K562 (cell line): ENCODE measurements around the gene C1QTNF6. TPM values are rescaled to one million over a fixed set of nuclear protein-coding genes. Genes with fewer than 3 reads are reported as not detected.

Experiments used
- ATAC-seq: fragments of 200-7000 bp; cut with Tn5 transposase; 3 replicates; pipeline ENCODE4 v1.9.1; 2020; ENCODE audit warnings: moderate library complexity
- BruUV-seq: library from RNA; stranded (reverse); fragments of 400-500 nt; replicated peaks from 2 replicates; lab custom pipeline; 2021; lab: Mats Ljungman, UMichigan
- CTCF ChIA-PET: fragments of 300-600 bp; formaldehyde crosslinking; extraction: SDS; loops from one replicate; lab custom pipeline; 2021; ENCODE audit warnings: low intra/inter-chr PET ratio; lab: Yijun Ruan, JAX
- POLR2A ChIA-PET: fragments of 300-600, 350-650 bp; sonication (Branson Sonifier 250); formaldehyde crosslinking; extraction: SDS; loops from one replicate; lab custom pipeline; 2021; ENCODE audit warnings: antibody characterized with exemption, inconsistent platforms; lab: Yijun Ruan, JAX
- DNase-seq, 4 experiments: peaks; one replicate each; pipeline versions ENCODE4 v3.0.0 to v3.0.0-alpha.2; 2011 to 2018; ENCODE audit warnings: low spot score in 3 of 4, mixed read lengths in 3 of 4; ENCODE audit errors: extremely low read depth in 1 of 4
- FAIRE-seq: peaks from 2 replicates; lab custom pipeline; 2011; peaks lifted over from hg19 to GRCh38; lab: Jason Lieb, UNC
- H2AFZ ChIP-seq: 2 replicates; pipeline ENCODE4 v1.6.0; 2011; ENCODE audit warnings: low read depth, low read length, control low read depth, inconsistent platforms
- H3K27ac ChIP-seq: fragments of 200-600 bp; 3 replicates; pipeline ENCODE4 v1.8.0; 2011; ENCODE audit warnings: low read depth, mild to moderate bottlenecking, control low read depth, inconsistent platforms, low read length, moderate library complexity, mixed read lengths; ENCODE audit errors: extremely low read depth
- H3K27me3 ChIP-seq, 2 experiments: fragments of 300-600 bp in 1 of 2; 2 replicates in 1 of 2; 3 replicates in 1 of 2; pipeline versions ENCODE4 v1.6.0 to v1.8.0; 2011; ENCODE audit warnings: inconsistent platforms in 2 of 2, low read length in 2 of 2, mild to moderate bottlenecking in 1 of 2, mixed read lengths in 1 of 2, moderate library complexity in 1 of 2; ENCODE audit not compliant: control insufficient read depth in 2 of 2, insufficient read depth in 2 of 2
- H3K36me3 ChIP-seq: fragments of 300-600 bp; 3 replicates; pipeline ENCODE4 v1.8.0; 2011; ENCODE audit warnings: mild to moderate bottlenecking, low read length, inconsistent platforms; ENCODE audit not compliant: control insufficient read depth, insufficient read depth
- H3K4me1 ChIP-seq, 2 experiments: fragments of 200-600 bp in 1 of 2; replicated peaks in 1 of 2; 2 replicates in 1 of 2; 3 replicates in 1 of 2; pipeline versions ENCODE4 v1.5.1 to v1.8.0; 2011; ENCODE audit warnings: inconsistent platforms in 2 of 2, low read length in 2 of 2, mild to moderate bottlenecking in 1 of 2, mixed read lengths in 1 of 2, moderate library complexity in 1 of 2; ENCODE audit not compliant: control insufficient read depth in 2 of 2, insufficient read depth in 2 of 2
- H3K4me2 ChIP-seq: 2 replicates; pipeline ENCODE4 v1.6.1; 2011; ENCODE audit warnings: low read length, control low read depth, inconsistent platforms, mixed read lengths; ENCODE audit not compliant: insufficient read depth
- H3K4me3 ChIP-seq: fragments of 200-600 bp; sonication (generic), shearing (Covaris generic); 2 replicates; pipeline ENCODE4 v1.5.1; 2016; ENCODE audit warnings: control low read depth, inconsistent platforms
- H3K79me2 ChIP-seq: fragments of 200-600 bp; 3 replicates; pipeline ENCODE4 v1.8.0; 2011; ENCODE audit warnings: low read length, inconsistent platforms; ENCODE audit not compliant: control insufficient read depth, insufficient read depth
- H3K9ac ChIP-seq, 2 experiments: 2 replicates each; pipeline versions ENCODE4 v1.6.0 to v1.6.1; 2011; ENCODE audit warnings: low read depth in 2 of 2, low read length in 2 of 2, control low read depth in 1 of 2, inconsistent platforms in 1 of 2, mild to moderate bottlenecking in 1 of 2, mixed read lengths in 1 of 2; ENCODE audit not compliant: insufficient read depth in 1 of 2
- H3K9me1 ChIP-seq: one replicate; pipeline ENCODE4 v1.6.0; 2011; ENCODE audit warnings: inconsistent platforms, mild to moderate bottlenecking, low read length, moderate library complexity; ENCODE audit not compliant: control insufficient read depth, insufficient read depth
- H3K9me3 ChIP-seq: replicated peaks from 2 replicates; pipeline ENCODE4 v1.5.1; 2011; ENCODE audit warnings: low read depth, low read length, inconsistent platforms; ENCODE audit not compliant: control insufficient read depth, insufficient read depth
- H4K20me1 ChIP-seq: replicated peaks from 2 replicates; pipeline ENCODE4 v1.6.1; 2011; ENCODE audit warnings: low read length, inconsistent platforms, mixed read lengths; ENCODE audit not compliant: control insufficient read depth, insufficient read depth
- CC2D1A ChIP-seq: fragments of 450-650 bp; IDR thresholded peaks from 2 replicates; pipeline ENCODE4 v1.6.1; 2017; ENCODE audit warnings: mild to moderate bottlenecking
- MCM2 ChIP-seq: fragments of 450-650 bp; IDR thresholded peaks from 2 replicates; pipeline ENCODE4 v1.6.1; 2017; ENCODE audit warnings: low read depth, mild to moderate bottlenecking
- MED1 ChIP-seq: sonication (generic); formaldehyde crosslinking; IDR thresholded peaks from 2 replicates; pipeline ENCODE4 v1.8.1; 2023; ENCODE audit warnings: missing genetic modification reagents, borderline replicate concordance
- MIER1 ChIP-seq: fragments of 450-650 bp; IDR thresholded peaks from 2 replicates; pipeline ENCODE4 v1.6.1; 2016; ENCODE audit warnings: antibody characterized with exemption, mild to moderate bottlenecking, low read depth
- NCOA2 ChIP-seq, 2 experiments: fragments of 450-650 bp; IDR thresholded peaks; 2 replicates each; pipeline ENCODE4 v1.6.1; 2018; ENCODE audit warnings: mild to moderate bottlenecking in 2 of 2, moderate library complexity in 1 of 2; ENCODE audit not compliant: partially characterized antibody in 2 of 2
- NELFE ChIP-seq: IDR thresholded peaks from 2 replicates; pipeline ENCODE4 v1.6.1; 2011; ENCODE audit warnings: mild to moderate bottlenecking; ENCODE audit not compliant: insufficient read depth, insufficient read length
- RHOXF2B ChIP-seq: fragments of 250-450 bp; sonication (Bioruptor Pico); conservative IDR thresholded peaks from 2 replicates; pipeline ENCODE4 v1.5.1; 2021
- SMARCA5 ChIP-seq: fragments of 450-650 bp; IDR thresholded peaks from 2 replicates; pipeline ENCODE4 v1.6.1; 2016
- SMC3 ChIP-seq: conservative IDR thresholded peaks from 2 replicates; pipeline ENCODE4 v1.6.1; 2011; ENCODE audit warnings: low read depth, low read length, improper control_type of control experiment; ENCODE audit not compliant: insufficient read depth
- SPI1 ChIP-seq: IDR thresholded peaks from 2 replicates; pipeline ENCODE4 v1.6.1; 2011; ENCODE audit warnings: low read depth, low read length, control low read depth, borderline replicate concordance
- TEAD4 ChIP-seq, 2 experiments: sonication (generic) in 1 of 2; formaldehyde crosslinking in 1 of 2; IDR thresholded peaks; 2 replicates each; pipeline versions ENCODE4 v1.6.1 to v1.8.0; 2012 to 2022; ENCODE audit warnings: borderline replicate concordance in 1 of 2, inconsistent platforms in 1 of 2, low read length in 1 of 2, mild to moderate bottlenecking in 1 of 2, missing genetic modification reagents in 1 of 2
- TFAM ChIP-seq: fragments of 250-450 bp; sonication (Bioruptor Pico); conservative IDR thresholded peaks from 2 replicates; pipeline ENCODE4 v1.5.0; 2021; ENCODE audit warnings: mild to moderate bottlenecking, moderate library complexity
- ZNF695 ChIP-seq: fragments of 450-650 bp; formaldehyde crosslinking; IDR thresholded peaks from 2 replicates; pipeline ENCODE4 v1.4.0; 2020; ENCODE audit warnings: mild to moderate bottlenecking, moderate library complexity
- WGBS: fragments of 100-300 bp; shearing (Covaris generic); methylation state at CpG from one replicate; pipeline ENCODE4 v1.1.6; 2016; ENCODE audit warnings: low coverage, mixed read lengths; ENCODE audit not compliant: insufficient coverage; ENCODE audit errors: missing lambda C conversion rate; 5-methylcytosine and 5-hydroxymethylcytosine counted together
- in situ Hi-C: fragments of 300-500 bp; cut with MboI; formaldehyde crosslinking; loops from 4 replicates; pipeline ENCODE4 v1.15.0; 2018; ENCODE audit warnings: inconsistent platforms, mixed read lengths
- intact Hi-C: fragments of 100-400 bp; cut with micrococcal nuclease; formaldehyde crosslinking; loops from 2 replicates; pipeline ENCODE4 v1.14.2; 2022
- polyA plus RNA-seq, 8 experiments: library from polyadenylated mRNA; depleted of rRNA in 4 of 8; stranded (reverse) in 5 of 8; unstranded in 3 of 8; fragments of >200 nt; fragmentation: Nextera tagmentation in 2 of 8; fragmentation: Illumina TruSeq in 1 of 8; extraction: Ambion mirVana in 2 of 8; extraction: Trizol in 1 of 8; gene quantifications; 2 replicates each; pipeline versions ENCODE4 v1.2.1 to v1.2.3, GENCODE V29; 2011 to 2014; ENCODE audit warnings: inconsistent platforms in 1 of 8, missing spikeins in 1 of 8
- total RNA-seq, 7 experiments: library from RNA; depleted of rRNA in 6 of 7; stranded (reverse); fragments of >200 nt in 6 of 7; fragmentation: Illumina TruSeq in 2 of 7; extraction: Trizol in 2 of 7; gene quantifications; 2 replicates each; pipeline versions ENCODE4 v1.2.1 to v1.2.3, GENCODE V29; 2011 to 2021; ENCODE audit warnings: low replicate concordance in 1 of 7
- TF ChIP-seq, protein P1 (sequence below): IDR thresholded peaks from 2 replicates; pipeline ENCODE4 v1.6.1; 2011; ENCODE audit not compliant: insufficient read length; ENCODE audit errors: extremely low read depth

Gene C1QTNF6
- total and polyA plus RNA-seq, 9 of the 15 experiments (the other 6 are each of a cell fraction or from before 2014, with no cell fraction given), result 0.18 to 0.92 (median 0.55) TPM

DNA sequence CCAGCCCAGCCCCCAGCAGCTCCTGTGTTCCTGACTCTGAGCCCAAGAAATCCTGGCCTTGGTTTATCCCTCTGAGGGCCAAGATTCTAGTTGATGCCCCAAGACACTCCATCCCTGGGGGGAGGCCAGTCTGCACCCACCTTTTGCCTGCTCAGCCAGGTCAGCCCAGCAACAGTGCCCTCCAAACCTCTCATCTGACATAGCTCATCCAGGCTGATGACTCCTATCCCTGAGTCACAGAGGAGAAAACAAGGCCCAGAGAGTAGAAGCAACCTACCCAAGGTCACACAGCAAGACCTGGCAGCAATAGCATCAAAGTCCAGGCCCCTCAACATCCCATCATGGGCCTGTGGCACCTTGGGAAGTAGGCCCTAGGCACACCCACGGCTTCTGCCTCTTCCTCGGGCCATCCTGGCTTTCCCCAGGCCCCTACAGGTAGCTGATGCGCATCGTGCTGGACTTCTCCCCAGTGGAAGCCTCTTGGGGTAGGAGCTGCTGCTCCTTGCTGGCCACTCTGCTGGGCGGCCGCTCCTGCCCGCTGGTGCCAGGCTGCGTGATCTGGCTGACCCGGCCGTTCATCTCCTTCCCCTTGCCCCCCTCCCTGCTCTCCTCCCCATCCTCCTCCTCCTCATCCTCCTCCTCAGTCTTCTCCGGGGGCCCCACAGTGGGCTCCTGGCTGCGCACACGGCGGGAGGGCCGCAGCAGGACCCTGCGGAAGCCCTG is 18.2 kb upstream of the C1QTNF6 start:
- ChIA-PET POLR2A (no interaction called here), CTCF (no interaction called here)
- FAIRE-seq (no peak), ATAC-seq (no peak), DNase-seq (no peak)
- no peak overlapping the region for H3K27ac ChIP-seq
- H3K4me2 ChIP-seq, result no peak overlapping the region
- H2AFZ ChIP-seq, result no peak overlapping the region
- H3K36me3 ChIP-seq, result no peaks in the 10 kb centered on the region
- no peaks in the 10 kb centered on the region for H3K9me3 ChIP-seq
- in situ Hi-C loops, result no loop called here
- no peaks in the 10 kb centered on the region for H3K79me2 ChIP-seq
- peaks cover 0 to 22% of the 10 kb centered on the region in 2 experiments; a peak in 3 of 5 replicates for H3K4me1 ChIP-seq
- intact Hi-C loops, result no loop called here
- no peak overlapping the region for H3K4me3 ChIP-seq
- H3K9me1 ChIP-seq, result no peaks in the 10 kb centered on the region
- H3K9ac ChIP-seq, result no peak overlapping the region
- no TSS peak for BruUV-seq
- 41% methylated on average over 9 of the region's 16 CpGs for WGBS
- no peaks in the 10 kb centered on the region for H4K20me1 ChIP-seq
- TF ChIP-seq MED1 (CRISPR knock-in tag) (no peak), SMARCA5 (no peak), TFAM (CRISPR knock-in tag) (no peak), TEAD4 (IDR thresholded peaks at IDR 0.05; ENCODE audit: low read length) (no peak), TEAD4 (CRISPR knock-in tag; IDR thresholded peaks at IDR 0.05; ENCODE audit: borderline replicate concordance) (no peak), MIER1 (no peak), NELFE (no peak), RHOXF2B (CRISPR knock-in tag) (no peak), MCM2 (no peak), SMC3 (no peak), SPI1 (no peak), NCOA2 (IDR thresholded peaks at IDR 0.05; ENCODE audit: partially characterized antibody in 2 of 2) (no peak), ZNF695 (CRISPR knock-in tag) (no peak), CC2D1A (no peak)
- TF ChIP-seq, protein P1, sequence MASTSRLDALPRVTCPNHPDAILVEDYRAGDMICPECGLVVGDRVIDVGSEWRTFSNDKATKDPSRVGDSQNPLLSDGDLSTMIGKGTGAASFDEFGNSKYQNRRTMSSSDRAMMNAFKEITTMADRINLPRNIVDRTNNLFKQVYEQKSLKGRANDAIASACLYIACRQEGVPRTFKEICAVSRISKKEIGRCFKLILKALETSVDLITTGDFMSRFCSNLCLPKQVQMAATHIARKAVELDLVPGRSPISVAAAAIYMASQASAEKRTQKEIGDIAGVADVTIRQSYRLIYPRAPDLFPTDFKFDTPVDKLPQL, result no peak
- peaks cover 0 to 3% of the 10 kb centered on the region in 2 experiments; a peak in 1 of 5 replicates for H3K27me3 ChIP-seq
